K562 (cell line): Measurements from ENCODE around the gene ZNF43. TPM values are rescaled to one million over a fixed set of nuclear protein-coding genes. Genes with fewer than 3 reads are reported as not detected.
"Not testable (repeated sequence)": the region's sequence is repeated elsewhere in the genome, so short reads cannot be mapped to it uniquely, and the experiment has no call there.

Experiments used
- ATAC-seq: fragments of 200-7000 bp; cut with Tn5 transposase; 3 replicates; pipeline ENCODE4 v1.9.1; 2020; ENCODE audit warnings: moderate library complexity
- BruUV-seq: library from RNA; stranded (reverse); fragments of 400-500 nt; replicated peaks from 2 replicates; lab custom pipeline; 2021; lab: Mats Ljungman, UMichigan
- CTCF ChIA-PET: fragments of 300-600 bp; formaldehyde crosslinking; extraction: SDS; loops from one replicate; lab custom pipeline; 2021; ENCODE audit warnings: low intra/inter-chr PET ratio; lab: Yijun Ruan, JAX
- POLR2A ChIA-PET: fragments of 300-600, 350-650 bp; sonication (Branson Sonifier 250); formaldehyde crosslinking; extraction: SDS; loops from one replicate; lab custom pipeline; 2021; ENCODE audit warnings: antibody characterized with exemption, inconsistent platforms; lab: Yijun Ruan, JAX
- DNase-seq, 4 experiments: peaks; one replicate each; pipeline versions ENCODE4 v3.0.0 to v3.0.0-alpha.2; 2011 to 2018; ENCODE audit warnings: low spot score in 3 of 4, mixed read lengths in 3 of 4; ENCODE audit errors: extremely low read depth in 1 of 4
- FAIRE-seq: peaks from 2 replicates; lab custom pipeline; 2011; peaks lifted over from hg19 to GRCh38; lab: Jason Lieb, UNC
- H2AFZ ChIP-seq: 2 replicates; pipeline ENCODE4 v1.6.0; 2011; ENCODE audit warnings: low read depth, low read length, control low read depth, inconsistent platforms
- H3K27ac ChIP-seq: fragments of 200-600 bp; 3 replicates; pipeline ENCODE4 v1.8.0; 2011; ENCODE audit warnings: low read depth, mild to moderate bottlenecking, control low read depth, inconsistent platforms, low read length, moderate library complexity, mixed read lengths; ENCODE audit errors: extremely low read depth
- H3K27me3 ChIP-seq, 2 experiments: fragments of 300-600 bp in 1 of 2; 2 replicates in 1 of 2; 3 replicates in 1 of 2; pipeline versions ENCODE4 v1.6.0 to v1.8.0; 2011; ENCODE audit warnings: inconsistent platforms in 2 of 2, low read length in 2 of 2, mild to moderate bottlenecking in 1 of 2, mixed read lengths in 1 of 2, moderate library complexity in 1 of 2; ENCODE audit not compliant: control insufficient read depth in 2 of 2, insufficient read depth in 2 of 2
- H3K36me3 ChIP-seq: fragments of 300-600 bp; 3 replicates; pipeline ENCODE4 v1.8.0; 2011; ENCODE audit warnings: mild to moderate bottlenecking, low read length, inconsistent platforms; ENCODE audit not compliant: control insufficient read depth, insufficient read depth
- H3K4me1 ChIP-seq, 2 experiments: fragments of 200-600 bp in 1 of 2; replicated peaks in 1 of 2; 2 replicates in 1 of 2; 3 replicates in 1 of 2; pipeline versions ENCODE4 v1.5.1 to v1.8.0; 2011; ENCODE audit warnings: inconsistent platforms in 2 of 2, low read length in 2 of 2, mild to moderate bottlenecking in 1 of 2, mixed read lengths in 1 of 2, moderate library complexity in 1 of 2; ENCODE audit not compliant: control insufficient read depth in 2 of 2, insufficient read depth in 2 of 2
- H3K4me2 ChIP-seq: 2 replicates; pipeline ENCODE4 v1.6.1; 2011; ENCODE audit warnings: low read length, control low read depth, inconsistent platforms, mixed read lengths; ENCODE audit not compliant: insufficient read depth
- H3K4me3 ChIP-seq: fragments of 200-600 bp; sonication (generic), shearing (Covaris generic); 2 replicates; pipeline ENCODE4 v1.5.1; 2016; ENCODE audit warnings: control low read depth, inconsistent platforms
- H3K79me2 ChIP-seq: fragments of 200-600 bp; 3 replicates; pipeline ENCODE4 v1.8.0; 2011; ENCODE audit warnings: low read length, inconsistent platforms; ENCODE audit not compliant: control insufficient read depth, insufficient read depth
- H3K9ac ChIP-seq, 2 experiments: 2 replicates each; pipeline versions ENCODE4 v1.6.0 to v1.6.1; 2011; ENCODE audit warnings: low read depth in 2 of 2, low read length in 2 of 2, control low read depth in 1 of 2, inconsistent platforms in 1 of 2, mild to moderate bottlenecking in 1 of 2, mixed read lengths in 1 of 2; ENCODE audit not compliant: insufficient read depth in 1 of 2
- H3K9me1 ChIP-seq: one replicate; pipeline ENCODE4 v1.6.0; 2011; ENCODE audit warnings: inconsistent platforms, mild to moderate bottlenecking, low read length, moderate library complexity; ENCODE audit not compliant: control insufficient read depth, insufficient read depth
- H3K9me3 ChIP-seq: replicated peaks from 2 replicates; pipeline ENCODE4 v1.5.1; 2011; ENCODE audit warnings: low read depth, low read length, inconsistent platforms; ENCODE audit not compliant: control insufficient read depth, insufficient read depth
- H4K20me1 ChIP-seq: replicated peaks from 2 replicates; pipeline ENCODE4 v1.6.1; 2011; ENCODE audit warnings: low read length, inconsistent platforms, mixed read lengths; ENCODE audit not compliant: control insufficient read depth, insufficient read depth
- KAT8 ChIP-seq: fragments of 450-650 bp; IDR thresholded peaks from 2 replicates; pipeline ENCODE4 v1.6.1; 2016; ENCODE audit warnings: low read depth, mild to moderate bottlenecking
- NCOR1 ChIP-seq: fragments of 450-650 bp; IDR thresholded peaks from 2 replicates; pipeline ENCODE4 v1.6.1; 2016; ENCODE audit warnings: mild to moderate bottlenecking, moderate library complexity
- PTBP1 ChIP-seq: fragments of 200-400 bp; formaldehyde crosslinking; IDR thresholded peaks from 2 replicates; pipeline ENCODE4 v1.6.1; 2017; ENCODE audit warnings: low read depth, low read length
- SP1 ChIP-seq: sonication (generic); formaldehyde crosslinking; IDR thresholded peaks from 2 replicates; pipeline ENCODE4 v1.8.1; 2022; ENCODE audit warnings: mild to moderate bottlenecking, missing genetic modification reagents
- ZNF212 ChIP-seq: fragments of 450-650 bp; formaldehyde crosslinking; IDR thresholded peaks from 2 replicates; pipeline ENCODE4 v1.4.0; 2020; ENCODE audit warnings: mild to moderate bottlenecking
- ZNF740 ChIP-seq, 3 experiments: fragments of 200-800 bp in 1 of 3; sonication (Bioruptor generic) in 1 of 3; sonication (generic) in 1 of 3; formaldehyde crosslinking in 1 of 3; IDR thresholded peaks; 2 replicates each; pipeline versions ENCODE4 v1.6.1 to v1.8.0; 2016 to 2022; ENCODE audit warnings: mild to moderate bottlenecking in 2 of 3, missing compliant biosample characterization in 2 of 3, missing genetic modification characterization in 2 of 3, missing genetic modification reagents in 1 of 3
- WGBS: fragments of 100-300 bp; shearing (Covaris generic); methylation state at CpG from one replicate; pipeline ENCODE4 v1.1.6; 2016; ENCODE audit warnings: low coverage, mixed read lengths; ENCODE audit not compliant: insufficient coverage; ENCODE audit errors: missing lambda C conversion rate; 5-methylcytosine and 5-hydroxymethylcytosine counted together
- in situ Hi-C: fragments of 300-500 bp; cut with MboI; formaldehyde crosslinking; loops from 4 replicates; pipeline ENCODE4 v1.15.0; 2018; ENCODE audit warnings: inconsistent platforms, mixed read lengths
- intact Hi-C: fragments of 100-400 bp; cut with micrococcal nuclease; formaldehyde crosslinking; loops from 2 replicates; pipeline ENCODE4 v1.14.2; 2022
- polyA plus RNA-seq, 8 experiments: library from polyadenylated mRNA; depleted of rRNA in 4 of 8; stranded (reverse) in 5 of 8; unstranded in 3 of 8; fragments of >200 nt; fragmentation: Nextera tagmentation in 2 of 8; fragmentation: Illumina TruSeq in 1 of 8; extraction: Ambion mirVana in 2 of 8; extraction: Trizol in 1 of 8; gene quantifications; 2 replicates each; pipeline versions ENCODE4 v1.2.1 to v1.2.3, GENCODE V29; 2011 to 2014; ENCODE audit warnings: inconsistent platforms in 1 of 8, missing spikeins in 1 of 8
- total RNA-seq, 7 experiments: library from RNA; depleted of rRNA in 6 of 7; stranded (reverse); fragments of >200 nt in 6 of 7; fragmentation: Illumina TruSeq in 2 of 7; extraction: Trizol in 2 of 7; gene quantifications; 2 replicates each; pipeline versions ENCODE4 v1.2.1 to v1.2.3, GENCODE V29; 2011 to 2021; ENCODE audit warnings: low replicate concordance in 1 of 7

Gene ZNF43
- total and polyA plus RNA-seq, 9 of the 15 experiments (the other 6 are each of a cell fraction or from before 2014, with no cell fraction given): 3.6 to 18.6 (median 9.2) TPM

- TF ChIP-seq NCOR1 (no peak), KAT8 (no peak), PTBP1 (no peak), ZNF740 (CRISPR knock-in tag; IDR thresholded peaks at IDR 0.05) (no peak), ZNF740 (tag; IDR thresholded peaks at IDR 0.05) (no peak), SP1 (CRISPR knock-in tag) (no peak)
- TF ChIP-seq, all 486 proteins: peak for 0
Measured at GRCh38 chr19:21878646-21879045, 42.7 kb upstream of the ZNF43 start (continued).

- no peak for TF ChIP-seq ZNF212 (CRISPR knock-in tag)
- TF ChIP-seq, all 486 proteins: peak for 0
- no TSS peak for BruUV-seq
- no peaks in the 10 kb centered on the region for H3K79me2 ChIP-seq
- WGBS: 0% methylated on average over 2 of the region's 2 CpGs
- FAIRE-seq: no peak
- no peaks in the 10 kb centered on the region for H4K20me1 ChIP-seq
- DNase-seq: no peak
- no peaks in the 10 kb centered on the region for H3K4me1 ChIP-seq
- no peaks in the 10 kb centered on the region for H3K9me1 ChIP-seq
- no peak for ATAC-seq
- H2AFZ ChIP-seq: no peak overlapping the region
- POLR2A ChIA-PET: no interaction called here
- no peak overlapping the region for H3K9ac ChIP-seq
- intact Hi-C loops: no loop called here
- H3K36me3 ChIP-seq: no peaks in the 10 kb centered on the region
- no peak overlapping the region for H3K4me2 ChIP-seq
- H3K9me3 ChIP-seq: no peaks in the 10 kb centered on the region; the same call in 1 of the 2 replicates
- H3K4me3 ChIP-seq: no peak overlapping the region
- no peak overlapping the region for H3K27ac ChIP-seq
- CTCF ChIA-PET: no interaction called here
- no peaks in the 10 kb centered on the region for H3K27me3 ChIP-seq
- in situ Hi-C loops: loop anchor here (5.0 to 25.0 kb wide), 2 partner anchors 666 to 1039 kb away; no protein-coding TSS in a partner anchor
Measured at GRCh38 chr19:21877976-21878375, 42.0 kb upstream of the ZNF43 start.

GRCh38 chr19:21876608-21877007 lies 40.6 kb upstream of the ZNF43 start:
- H3K9me3 ChIP-seq, FAIRE-seq, H4K20me1 ChIP-seq, CTCF ChIA-PET, H3K27ac ChIP-seq, H3K27me3 ChIP-seq, H3K4me1 ChIP-seq, H3K36me3 ChIP-seq, H3K4me3 ChIP-seq, H3K9me1 ChIP-seq, BruUV-seq, intact Hi-C loops, DNase-seq, H3K9ac ChIP-seq, H2AFZ ChIP-seq, ATAC-seq, POLR2A ChIA-PET, H3K4me2 ChIP-seq, H3K79me2 ChIP-seq: not testable (repeated sequence)
- WGBS: 7% methylated on average over 5 of the region's 7 CpGs
- in situ Hi-C loops: loop anchor here (5.0 to 25.0 kb wide), 2 partner anchors 664 to 1041 kb away; no protein-coding TSS in a partner anchor
